ENCODE data around the gene CA5A.
A peak's percentile ranks its signal among the peaks of the same experiment; 100 is the strongest.
"Not testable (repeated sequence)": the region's sequence is repeated elsewhere in the genome, so short reads cannot be mapped to it uniquely, and the experiment has no call there.

CA5A gene

GRCh38 chr16:87887931-87888330, 48.4 kb downstream of the CA5A start:
- DNase-seq, result not testable (repeated sequence)

- DNase-seq, result not testable (repeated sequence)
Measured at GRCh38 chr16:87885371-87885967, 50.9 kb downstream of the CA5A start.

DNA sequence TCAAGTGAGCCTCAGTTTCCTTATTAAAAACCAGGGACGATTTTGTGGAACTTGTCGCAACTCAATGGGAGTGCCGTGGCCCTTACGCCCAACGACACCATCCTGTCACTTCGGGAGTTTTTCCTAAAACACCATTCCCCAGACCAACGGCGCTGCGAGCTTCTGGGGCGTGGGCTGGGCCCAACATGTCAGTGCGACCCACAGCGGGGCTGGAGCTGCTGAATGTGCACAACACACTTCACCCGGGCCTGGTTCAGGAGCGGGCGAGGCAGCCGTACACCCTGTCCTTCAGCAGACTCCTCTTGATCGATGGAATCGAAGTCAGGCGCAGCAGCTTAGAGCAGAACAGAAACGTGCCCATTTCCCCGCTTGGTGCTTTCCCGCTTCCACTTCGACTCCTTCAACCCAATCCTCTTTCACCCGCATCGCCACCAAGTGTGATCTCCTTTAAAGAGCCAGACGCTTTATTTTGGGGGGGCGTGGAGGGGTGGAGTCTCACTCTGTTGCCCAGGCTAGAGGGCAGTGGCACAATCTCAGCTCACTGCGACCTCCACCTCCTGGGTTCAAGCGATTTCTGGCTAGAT, 53.8 kb downstream of the CA5A start:
- DNase-seq, result no peak

DNA sequence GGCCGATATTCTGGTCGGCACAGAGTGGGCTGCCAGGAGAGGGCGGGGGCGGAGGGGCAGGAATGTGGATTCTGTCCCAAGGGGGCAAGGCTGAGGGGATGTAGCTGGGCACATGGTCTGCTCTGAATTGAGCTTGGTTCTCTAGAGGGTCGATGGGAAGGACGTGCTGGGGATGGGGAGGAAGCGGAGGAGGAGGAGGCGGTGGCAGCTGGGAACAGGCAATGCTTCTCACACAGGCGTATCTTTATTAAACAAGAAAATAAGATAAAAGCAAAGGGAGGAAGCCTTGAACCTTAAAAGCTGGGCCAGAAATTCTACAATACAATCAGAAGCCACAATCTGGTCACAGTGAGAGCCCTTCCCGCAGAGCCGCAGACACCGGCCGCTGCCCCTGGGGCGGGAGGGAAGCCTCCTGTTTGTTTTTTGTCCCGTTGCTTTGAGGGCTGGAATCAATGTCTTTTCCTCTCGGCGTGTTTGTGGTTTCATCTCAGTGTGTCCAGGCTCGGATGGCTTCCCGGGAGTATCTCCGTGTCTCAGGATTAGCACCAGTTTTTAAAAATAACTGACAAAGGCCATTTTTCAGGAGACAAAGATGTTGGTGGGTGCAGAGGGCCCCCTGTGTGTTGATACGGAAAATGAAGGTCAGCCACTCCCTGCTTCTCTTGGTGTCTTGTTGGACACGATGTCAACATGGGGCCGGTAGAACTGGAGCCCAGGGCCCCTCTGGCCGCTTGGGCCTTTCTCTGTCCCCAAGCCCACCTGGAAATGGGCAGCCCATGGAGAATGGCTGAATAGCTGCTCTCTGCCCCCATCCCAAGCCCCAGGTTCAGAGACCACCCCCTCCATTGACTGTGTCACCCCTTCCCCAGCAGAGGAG, 54.8 kb downstream of the CA5A start:
- DNase-seq, result no peak

DNA sequence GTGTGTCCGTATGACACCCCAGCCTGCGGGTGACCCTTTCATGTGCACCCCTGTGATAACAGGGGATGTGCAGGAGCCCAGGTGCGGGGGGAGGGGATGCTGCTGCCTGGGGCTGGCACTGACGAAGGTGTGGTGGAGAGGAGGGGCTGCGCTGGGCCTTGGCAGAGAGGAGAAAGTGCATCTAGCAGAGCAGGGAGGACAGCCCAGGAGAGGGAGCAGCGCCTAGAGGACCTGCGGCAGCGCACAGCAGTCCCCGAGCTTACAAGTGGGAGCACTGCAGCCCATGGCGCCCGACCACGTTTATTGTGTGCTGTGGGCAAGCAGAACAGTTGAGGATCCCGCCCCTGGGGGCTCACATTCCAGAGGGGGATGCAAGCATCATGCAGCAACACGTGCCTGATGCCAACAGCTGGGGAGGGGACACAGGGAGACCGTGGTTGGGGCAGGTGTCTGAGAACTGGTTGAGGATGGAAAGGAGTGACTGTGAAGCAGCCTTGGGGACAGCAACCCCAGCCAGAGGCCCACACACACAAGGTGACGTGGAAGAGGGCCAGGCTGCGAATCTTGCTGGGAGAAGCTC, 56.1 kb downstream of the CA5A start:
- no peak for DNase-seq

DNA sequence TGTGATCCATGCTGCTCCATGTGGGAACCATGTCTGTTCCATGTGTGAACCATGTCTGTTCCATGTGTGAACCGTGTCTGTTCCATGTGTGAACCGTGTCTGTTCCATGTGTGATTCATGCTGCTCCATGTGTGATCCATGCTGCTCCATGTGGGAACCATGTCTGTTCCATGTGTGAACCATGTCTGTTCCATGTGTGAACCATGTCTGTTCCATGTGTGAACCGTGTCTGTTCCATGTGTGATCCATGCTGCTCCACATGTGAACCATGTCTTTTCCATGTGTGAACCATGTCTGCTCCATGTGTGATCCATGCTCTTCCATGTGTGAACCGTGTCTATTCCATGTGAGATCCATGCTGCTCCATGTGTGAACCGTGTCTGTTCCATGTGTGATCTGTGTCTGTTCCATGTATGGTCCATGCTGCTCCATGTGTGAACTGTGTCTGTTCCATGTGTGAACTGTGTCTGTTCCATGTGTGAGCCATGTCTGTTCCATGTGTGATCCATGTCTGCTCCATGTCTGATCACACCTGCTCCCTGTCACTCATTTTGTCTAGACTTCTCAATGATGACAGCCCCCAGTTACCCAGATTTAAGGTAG, 56.8 kb downstream of the CA5A start:
- DNase-seq, result not testable (repeated sequence)

DNA sequence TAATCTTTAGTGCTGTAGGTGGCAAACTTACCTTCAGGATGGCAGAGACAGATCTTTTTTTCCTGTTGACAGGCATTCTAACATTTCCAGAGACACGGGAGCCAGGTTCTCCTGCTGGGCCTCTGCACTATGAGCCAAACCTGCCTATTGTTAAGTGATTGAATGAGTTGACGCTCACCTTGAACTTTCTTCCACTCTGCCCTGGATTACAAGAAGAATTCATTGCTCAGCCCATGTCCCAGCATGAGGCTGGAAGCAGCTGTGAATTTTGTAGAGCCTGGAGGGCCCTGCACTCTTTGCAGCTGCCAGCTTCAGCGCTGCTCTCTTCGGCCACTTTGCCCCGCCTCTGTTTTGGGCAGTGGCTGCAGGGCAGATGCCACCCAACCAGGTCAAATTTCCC, 57.6 kb downstream of the CA5A start:
- DNase-seq, result no peak

DNA sequence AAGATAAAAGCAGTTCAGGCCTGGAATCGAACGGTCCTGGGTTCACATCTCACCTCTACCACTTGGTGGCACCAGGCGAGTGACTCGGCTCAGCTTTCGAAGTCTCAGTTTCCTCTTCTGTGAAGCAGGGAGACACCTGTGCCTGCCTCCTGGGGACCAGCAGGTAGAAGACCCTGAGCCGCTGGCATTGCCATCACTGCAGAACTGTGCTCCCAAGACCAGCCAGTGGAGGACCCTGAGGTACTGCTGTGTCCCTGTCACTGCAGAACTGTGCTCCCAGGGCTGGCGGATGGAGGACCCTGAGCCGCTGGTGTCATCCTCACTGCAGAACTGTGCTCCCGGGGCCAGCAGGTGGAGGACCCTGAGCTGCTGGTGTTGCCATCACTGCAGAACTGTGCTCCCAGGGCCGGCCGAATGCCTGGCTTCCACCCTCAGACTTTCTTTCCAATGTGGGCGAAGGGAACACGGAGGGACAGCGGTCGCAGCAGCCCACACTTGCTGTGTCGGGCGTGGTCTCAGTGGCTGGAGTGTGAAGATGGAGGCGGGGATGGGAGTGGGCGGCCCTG, 58.3 kb downstream of the CA5A start:
- DNase-seq, result no peak

- DNase-seq, result no peak
Measured at GRCh38 chr16:87874639-87875427, 61.5 kb downstream of the CA5A start.

DNA sequence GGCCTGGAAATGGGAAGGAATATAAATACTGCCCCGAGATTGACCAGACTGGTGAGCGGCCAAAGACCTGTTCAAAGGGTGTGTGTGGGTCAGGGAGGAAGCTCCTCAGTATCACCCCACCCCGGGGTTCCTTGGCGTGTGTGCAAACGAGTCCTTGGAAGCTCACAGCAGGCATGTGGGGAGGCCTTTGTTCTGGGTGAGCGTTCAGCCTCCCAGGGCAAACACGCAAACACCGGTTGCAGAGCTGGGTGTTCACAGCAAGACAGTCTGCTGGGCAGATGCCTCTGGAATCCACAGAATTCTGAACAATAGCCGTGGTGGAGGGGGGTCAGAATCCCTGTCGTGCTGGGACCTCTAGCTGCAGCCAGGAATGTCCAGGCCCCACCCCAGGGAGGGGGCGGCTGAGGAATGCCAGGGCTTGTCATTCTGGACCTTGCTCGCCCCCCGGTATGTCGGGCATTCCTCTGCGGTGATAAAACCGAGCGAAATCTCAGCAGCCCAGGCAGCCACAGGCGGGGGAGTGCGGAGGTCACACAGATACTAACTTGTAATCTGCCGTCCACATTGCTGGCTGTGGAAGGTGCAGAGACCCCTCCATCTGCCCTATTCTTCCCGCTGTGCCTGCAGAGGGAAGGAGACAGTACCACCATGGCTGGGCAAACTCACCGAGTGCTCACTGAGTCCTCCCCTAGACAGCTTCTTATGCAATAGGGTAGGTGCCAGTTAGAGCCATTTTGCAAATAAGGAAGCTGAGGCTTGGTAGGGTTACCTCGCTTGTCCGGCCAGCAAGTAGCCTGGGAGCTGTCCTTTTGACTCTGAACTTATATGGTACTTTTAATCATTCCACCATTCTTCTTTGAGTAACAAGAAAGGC, 65.7 kb downstream of the CA5A start:
- DNase-seq, result not testable (repeated sequence)

DNA sequence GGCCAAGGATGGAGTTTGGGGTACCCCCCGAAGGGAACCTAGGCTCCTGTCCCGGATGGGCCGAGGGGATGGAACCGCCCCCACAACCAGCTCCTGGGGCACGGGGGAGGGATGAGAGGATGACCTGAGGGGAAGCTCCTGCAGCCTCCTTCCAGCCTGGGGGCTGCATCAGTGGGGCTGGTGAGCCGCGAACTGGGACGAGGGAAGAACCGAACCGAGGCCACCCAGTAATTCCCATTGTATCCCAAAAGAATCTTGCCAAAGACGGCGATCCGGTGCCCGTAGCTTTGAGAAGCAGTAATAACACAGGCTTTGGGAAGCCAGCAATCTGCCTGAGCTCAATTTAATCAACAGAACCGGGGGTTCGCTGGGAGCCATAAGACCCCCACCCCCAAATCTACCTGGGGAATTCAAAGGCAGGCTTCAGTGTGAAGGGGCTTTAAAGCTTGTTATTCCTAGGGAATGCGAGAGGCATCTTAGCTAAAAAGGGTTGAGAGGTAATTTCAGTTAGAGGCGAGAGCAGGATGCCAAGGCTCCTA, 66.4 kb downstream of the CA5A start:
- not testable (repeated sequence) for DNase-seq

GRCh38 chr16:87869061-87869878, 67.1 kb downstream of the CA5A start, which contains the start of gene SLC7A5:
TSS of gene SLC7A5 (minus strand) at chr16:87869507. CDS start at chr16:87869422, 85 bp downstream.
- DNase-seq, result peak; percentile 57

- DNase-seq, result not testable (repeated sequence)
Measured at GRCh38 chr16:87868254-87869029, 67.9 kb downstream of the CA5A start.

DNA sequence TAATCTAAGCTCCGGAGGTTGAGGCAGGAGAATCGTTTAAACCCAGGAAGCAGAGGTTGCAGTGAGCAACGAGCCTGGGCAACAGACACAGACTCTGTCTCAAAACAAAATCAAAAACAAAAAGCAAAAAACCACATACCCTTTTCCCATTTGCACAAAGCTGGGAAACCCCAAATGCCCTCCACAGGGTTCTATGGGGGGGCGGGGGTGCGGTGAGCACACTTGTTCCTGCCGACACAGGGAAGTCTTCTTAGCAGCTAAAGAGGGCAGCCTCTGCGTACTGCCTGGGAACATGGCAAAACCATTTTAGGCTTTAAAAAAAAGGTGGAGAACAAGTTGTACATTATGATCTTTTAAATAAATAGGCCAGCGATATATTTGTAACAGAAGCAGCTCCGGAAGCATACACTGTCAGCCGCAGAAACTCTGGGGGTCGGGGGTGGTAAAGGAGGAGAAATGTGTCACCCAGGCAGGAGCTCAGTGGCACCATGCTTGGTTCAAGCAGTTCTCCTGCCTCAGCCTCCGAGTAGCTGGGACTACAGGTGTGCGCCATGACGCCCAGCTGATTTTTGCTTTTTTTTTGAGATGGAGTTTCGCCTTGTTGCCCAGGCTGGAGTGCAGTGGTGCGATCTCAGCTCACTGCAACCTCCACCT, 70.3 kb downstream of the CA5A start:
- not testable (repeated sequence) for DNase-seq

- DNase-seq, result no peak
Measured at GRCh38 chr16:87864331-87864989, 71.9 kb downstream of the CA5A start.

- not testable (repeated sequence) for DNase-seq
Measured at GRCh38 chr16:87863327-87863635, 73.0 kb downstream of the CA5A start.

GRCh38 chr16:87862597-87863326, 73.6 kb downstream of the CA5A start:
- DNase-seq, result not testable (repeated sequence)
